Gastroesophageal sphincter (tissue), 4 donors: ENCODE measurements around the gene SMAD1. TPM values are rescaled to one million over a fixed set of nuclear protein-coding genes. Genes with fewer than 3 reads are reported as not detected.

ENCODE experiments used
- ATAC-seq: fragments of 150-250 bp; one replicate; pipeline ENCODE4 v1.9.1; 2016; ENCODE audit warnings: mild to moderate bottlenecking, moderate library complexity
- H3K27ac ChIP-seq, 4 donors: fragments of 200-600 bp; sonication (generic) in 3 of 4; 1 replicate in 3 of 4; 2 replicates in 1 of 4; pipeline ENCODE4 v1.5.1; 2016 to 2019
- H3K27me3 ChIP-seq: fragments of 200-600 bp; sonication (generic); one replicate; pipeline ENCODE4 v1.5.1; 2019
- H3K36me3 ChIP-seq, 2 donors: fragments of 200-600 bp; sonication (generic); one replicate each; pipeline ENCODE4 v1.5.1; 2019; ENCODE audit warnings: control low read depth in 1 of 2
- H3K4me1 ChIP-seq, 3 donors: fragments of 200-600 bp; sonication (generic); 1 replicate in 2 of 3; 2 replicates in 1 of 3; pipeline ENCODE4 v1.5.1; 2016 to 2019; ENCODE audit warnings: control low read depth in 2 of 3
- H3K4me3 ChIP-seq, 2 donors: fragments of 200-600 bp; sonication (generic); one replicate each; pipeline ENCODE4 v1.5.1; 2019; ENCODE audit warnings: mild to moderate bottlenecking in 1 of 2, moderate library complexity in 1 of 2
- H3K9me3 ChIP-seq, 3 donors: fragments of 200-600 bp; sonication (generic); one replicate each; pipeline ENCODE4 v1.5.1; 2017 to 2019; ENCODE audit warnings: control low read depth in 2 of 3
- CTCF ChIP-seq, 4 experiments: fragments of 200-600 bp in 2 of 4; fragments of 450-650 bp in 2 of 4; sonication (generic) in 1 of 4; IDR thresholded peaks; one replicate each; pipeline ENCODE4 v1.5.1; 2017 to 2019; ENCODE audit warnings: antibody characterized with exemption in 4 of 4, mild to moderate bottlenecking in 2 of 4, moderate library complexity in 2 of 4
- EP300 ChIP-seq: sonication (generic); formaldehyde crosslinking; IDR thresholded peaks from one replicate; pipeline ENCODE4 v1.6.1; 2017; ENCODE audit warnings: antibody characterized with exemption, mild to moderate bottlenecking
- POLR2A ChIP-seq, 2 donors: fragments of 450-650 bp; IDR thresholded peaks; one replicate each; pipeline ENCODE4 v1.6.1; 2017; ENCODE audit warnings: antibody characterized with exemption in 2 of 2, mild to moderate bottlenecking in 2 of 2, moderate library complexity in 1 of 2
- POLR2AphosphoS5 ChIP-seq: sonication (generic); formaldehyde crosslinking; IDR thresholded peaks from one replicate; pipeline ENCODE4 v1.6.1; 2017; ENCODE audit warnings: antibody characterized with exemption
- WGBS, 2 donors: methylation state at CpG; one replicate each; pipeline ENCODE4 v1.1.5; 2018; ENCODE audit warnings: low coverage in 1 of 2; 5-methylcytosine and 5-hydroxymethylcytosine counted together
- total RNA-seq, 4 donors: library from RNA; depleted of rRNA; stranded (reverse); fragments of >200 nt; gene quantifications; one replicate each; pipeline ENCODE4 v1.1.0, GENCODE V29; 2016

SMAD1 gene
- total RNA-seq, 4 donors from 2014 or later = 26.3 to 37.8 (median 29.2) TPM

GRCh38 chr4:145513020-145513621 lies 31.5 kb downstream of the SMAD1 start:
- H3K9me3 ChIP-seq = peaks cover 0 to 9% (median 0%) of the 10 kb centered on the region in 3 donors
- TF ChIP-seq EP300 (no peak), POLR2AphosphoS5 (no peak), POLR2A (IDR thresholded peaks at IDR 0.05) (no peak), CTCF (IDR thresholded peaks at IDR 0.05) (no peak)
- 71 to 83% methylated on average over 4 of the region's 4 CpGs for WGBS, 2 donors
- H3K4me3 ChIP-seq = no peak overlapping the region
- H3K27ac ChIP-seq = no peak overlapping the region
- ATAC-seq = no peak
- H3K27me3 ChIP-seq = no peaks in the 10 kb centered on the region
- peaks cover 0 to 9% (median 0%) of the 10 kb centered on the region in 3 donors for H3K4me1 ChIP-seq
- H3K36me3 ChIP-seq = no peaks in the 10 kb centered on the region

- Histone ChIP-seq H3K27me3 (no peaks in the 10 kb centered on the region), H3K9me3 (no peaks in the 10 kb centered on the region), H3K4me3 (no peak overlapping the region), H3K4me1 (peaks cover 0 to 28% (median 2%) of the 10 kb centered on the region in 3 donors), H3K27ac (no peak overlapping the region), H3K36me3 (no peaks in the 10 kb centered on the region)
- 100% methylated on average over 1 of the region's 1 CpG; no CpG with 5 or more reads in 1 of the 2 donors for WGBS, 2 donors
- TF ChIP-seq CTCF (IDR thresholded peaks at IDR 0.05) = no peak
- no peak for TF ChIP-seq POLR2A (IDR thresholded peaks at IDR 0.05)
- no peak for TF ChIP-seq POLR2AphosphoS5
- no peak for TF ChIP-seq EP300
- no peak for ATAC-seq
These were observed 38.5 kb downstream of the SMAD1 start for GRCh38 chr4:145520172-145520571.

- Histone ChIP-seq H3K4me1 (peaks cover 0 to 38% (median 4%) of the 10 kb centered on the region in 3 donors), H3K9me3 (no peaks in the 10 kb centered on the region), H3K27ac (no peak overlapping the region), H3K4me3 (no peak overlapping the region), H3K27me3 (no peaks in the 10 kb centered on the region), H3K36me3 (no peaks in the 10 kb centered on the region)
- TF ChIP-seq POLR2AphosphoS5 (no peak), EP300 (no peak)
- WGBS, 2 donors = 73% methylated on average over 2 of the region's 2 CpGs; no CpG with 5 or more reads in 1 of the 2 donors
- ATAC-seq = no peak
These were observed 39.6 kb downstream of the SMAD1 start for GRCh38 chr4:145521282-145521681.

- TF ChIP-seq POLR2A (IDR thresholded peaks at IDR 0.05) (no peak), POLR2AphosphoS5 (no peak), EP300 (no peak), CTCF (IDR thresholded peaks at IDR 0.05) (no peak)
- 94 to 100% methylated on average over 2 of the region's 2 CpGs for WGBS, 2 donors
- Histone ChIP-seq H3K9me3 (no peaks in the 10 kb centered on the region), H3K4me3 (no peak overlapping the region), H3K4me1 (peaks cover 0 to 38% (median 4%) of the 10 kb centered on the region in 3 donors), H3K27ac (no peak overlapping the region), H3K36me3 (no peaks in the 10 kb centered on the region), H3K27me3 (no peaks in the 10 kb centered on the region)
- ATAC-seq = no peak
These were observed 41.5 kb downstream of the SMAD1 start for GRCh38 chr4:145523117-145523516.

- TF ChIP-seq POLR2AphosphoS5 (no peak), EP300 (no peak), POLR2A (IDR thresholded peaks at IDR 0.05) (no peak), CTCF (IDR thresholded peaks at IDR 0.05) (no peak)
- peaks cover 0 to 49% (median 4%) of the 10 kb centered on the region in 3 donors for H3K4me1 ChIP-seq
- no peaks in the 10 kb centered on the region for H3K27me3 ChIP-seq
- ATAC-seq = no peak
- H3K27ac ChIP-seq = peak overlapping the region in 2 of 4 donors; percentile 14 to 18
- H3K9me3 ChIP-seq = no peaks in the 10 kb centered on the region
- H3K4me3 ChIP-seq = no peak overlapping the region
- WGBS, 2 donors = 40% methylated on average over 1 of the region's 2 CpGs; no CpG with 5 or more reads in 1 of the 2 donors
- H3K36me3 ChIP-seq = no peaks in the 10 kb centered on the region
These were observed 42.9 kb downstream of the SMAD1 start for GRCh38 chr4:145524552-145524951.
